ENCODE measurements around the gene RASEF.
"Not testable (repeated sequence)": the region's sequence is repeated elsewhere in the genome, so short reads cannot be mapped to it uniquely, and the experiment has no call there.

RASEF gene

GRCh38 chr9:83062651-83063527 is at the start of gene RASEF:
Gene RASEF (minus strand): TSS chr9:83063142. CDS start chr9:83062867, 275 bp downstream.
- peak; percentile 82 for DNase-seq (ENCODE audit: low read depth, low spot score)

- no peak for DNase-seq (ENCODE audit: low read depth, low spot score)
Measured at GRCh38 chr9:83111169-83111568, 48.2 kb upstream of the RASEF start.

GRCh38 chr9:83109296-83109695 is 46.4 kb upstream of the RASEF start:
- DNase-seq (ENCODE audit: low read depth, low spot score): no peak

- DNase-seq (ENCODE audit: low read depth, low spot score): no peak
Measured at GRCh38 chr9:83108208-83108607, 45.3 kb upstream of the RASEF start.

GRCh38 chr9:83106772-83107171 is 43.8 kb upstream of the RASEF start:
- no peak for DNase-seq (ENCODE audit: low read depth, low spot score)

GRCh38 chr9:83106263-83106662 is 43.3 kb upstream of the RASEF start:
- DNase-seq (ENCODE audit: low read depth, low spot score): no peak

- DNase-seq (ENCODE audit: low read depth, low spot score): no peak
Measured at GRCh38 chr9:83097633-83098032, 34.7 kb upstream of the RASEF start.

GRCh38 chr9:83093311-83093710 is 30.4 kb upstream of the RASEF start:
- not testable (repeated sequence) for DNase-seq (ENCODE audit: low read depth, low spot score)

- no peak for DNase-seq (ENCODE audit: low read depth, low spot score)
Measured at GRCh38 chr9:83081846-83082245, 18.9 kb upstream of the RASEF start.

GRCh38 chr9:83081010-83081409 is 18.1 kb upstream of the RASEF start:
- DNase-seq (ENCODE audit: low read depth, low spot score): no peak

GRCh38 chr9:83075932-83076331 is 13.0 kb upstream of the RASEF start:
- not testable (repeated sequence) for DNase-seq (ENCODE audit: low read depth, low spot score)

- not testable (repeated sequence) for DNase-seq (ENCODE audit: low read depth, low spot score)
Measured at GRCh38 chr9:83072498-83072897, 9.6 kb upstream of the RASEF start.

GRCh38 chr9:83071626-83072025 is 8.7 kb upstream of the RASEF start:
- DNase-seq (ENCODE audit: low read depth, low spot score): no peak

GRCh38 chr9:83070261-83070660 is 7.3 kb upstream of the RASEF start:
- no peak for DNase-seq (ENCODE audit: low read depth, low spot score)

- DNase-seq (ENCODE audit: low read depth, low spot score): no peak
Measured at GRCh38 chr9:83069651-83070050, 6.7 kb upstream of the RASEF start.

GRCh38 chr9:83068414-83068813 is 5.5 kb upstream of the RASEF start:
- no peak for DNase-seq (ENCODE audit: low read depth, low spot score)

GRCh38 chr9:83067579-83067978 is 4.6 kb upstream of the RASEF start:
- no peak for DNase-seq (ENCODE audit: low read depth, low spot score)

GRCh38 chr9:83066771-83067170 is 3.8 kb upstream of the RASEF start:
- no peak for DNase-seq (ENCODE audit: low read depth, low spot score)

- DNase-seq (ENCODE audit: low read depth, low spot score): no peak
Measured at GRCh38 chr9:83065233-83065632, 2.3 kb upstream of the RASEF start.

- no peak for DNase-seq (ENCODE audit: low read depth, low spot score)
Measured at GRCh38 chr9:83061990-83062650, 822 bp downstream of the RASEF start.

- no peak for DNase-seq (ENCODE audit: low read depth, low spot score)
Measured at GRCh38 chr9:83061036-83061435, 1.9 kb downstream of the RASEF start.

GRCh38 chr9:83060556-83060955 is 2.4 kb downstream of the RASEF start:
- no peak for DNase-seq (ENCODE audit: low read depth, low spot score)

GRCh38 chr9:83059417-83059816 is 3.5 kb downstream of the RASEF start:
- no peak for DNase-seq (ENCODE audit: low read depth, low spot score)
